ENCODE data around the gene TBC1D12. TPM values are rescaled to one million over a fixed set of nuclear protein-coding genes. Genes with fewer than 3 reads are reported as not detected.

TBC1D12 gene
- 5.4 to 6.8 TPM (median 5.7 TPM) in 5 replicates for total RNA-seq (2022; extraction: Qiagen RNA extraction)

GRCh38 chr10:94402204-94402842 is at the start of gene TBC1D12:
Gene TBC1D12, plus strand, starts transcription at chr10:94402541. Its CDS starts 73 bp downstream, at chr10:94402614.

GRCh38 chr10:94362360-94363250 is 39.7 kb upstream of the TBC1D12 start, which contains the start of gene NOC3L:
Gene NOC3L, minus strand, starts transcription at chr10:94362939. Its CDS starts 101 bp downstream, at chr10:94362838.

GRCh38 chr10:94545391-94546048 is 143.2 kb downstream of the TBC1D12 start, which contains the start of gene HELLS:
Gene HELLS, plus strand, starts transcription at chr10:94545788. Its CDS starts 134 bp downstream, at chr10:94545922.

Other genes starting within 250 kb of the TBC1D12 start
- 20.1 to 32.9 TPM (median 22.7 TPM) in 5 replicates for gene NOC3L, start 39.6 kb upstream of the TBC1D12 start, total RNA-seq (2022; extraction: Qiagen RNA extraction)
- 22.6 to 36.2 TPM (median 24.8 TPM) in 5 replicates for gene HELLS, start 143.2 kb downstream of the TBC1D12 start, total RNA-seq (2022; extraction: Qiagen RNA extraction)

Measured in A549 treated with Hydrocortisone at 1 μM for 4 hours (cell line).